Choroid plexus epithelial cell (primary cell): ENCODE data around the gene IFT122.

Experiments
- DNase-seq: peaks from one replicate; pipeline ENCODE4 v3.0.0-alpha.2; 2010; ENCODE audit warnings: low read depth
- H3K4me3 ChIP-seq: 2 replicates; pipeline ENCODE4 v1.5.1; 2011; ENCODE audit warnings: low read depth, mild to moderate bottlenecking, control low read depth, low read length, moderate library complexity
- TF ChIP-seq, protein P1 (sequence below): conservative IDR thresholded peaks from 2 replicates; pipeline ENCODE4 v1.5.1; 2011; ENCODE audit warnings: low read depth, mild to moderate bottlenecking, control low read depth, inconsistent platforms, low read length, moderate library complexity

IFT122 gene

DNA sequence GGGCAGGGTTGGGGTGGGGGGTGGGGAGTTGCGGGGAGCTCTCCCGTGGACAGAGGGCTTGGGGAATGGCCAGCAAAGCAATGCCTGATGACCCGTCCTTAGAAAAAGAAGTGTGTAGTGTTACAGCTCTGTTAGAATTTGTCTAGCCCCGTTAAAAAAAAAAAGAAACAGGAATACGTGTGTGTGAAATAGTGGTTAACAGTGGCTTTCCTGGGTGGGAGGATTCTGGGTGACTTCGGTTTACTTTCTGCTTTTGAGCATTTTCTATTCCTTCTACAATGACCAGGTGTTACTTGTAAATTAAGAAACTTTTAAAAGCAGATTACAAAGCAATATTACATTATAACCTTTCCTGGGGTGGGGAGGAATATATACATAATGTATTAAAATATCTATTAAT, 127.9 kb downstream of the IFT122 start:
- no peak overlapping the region for H3K4me3 ChIP-seq
- DNase-seq, result no peak
- TF ChIP-seq, protein P1, sequence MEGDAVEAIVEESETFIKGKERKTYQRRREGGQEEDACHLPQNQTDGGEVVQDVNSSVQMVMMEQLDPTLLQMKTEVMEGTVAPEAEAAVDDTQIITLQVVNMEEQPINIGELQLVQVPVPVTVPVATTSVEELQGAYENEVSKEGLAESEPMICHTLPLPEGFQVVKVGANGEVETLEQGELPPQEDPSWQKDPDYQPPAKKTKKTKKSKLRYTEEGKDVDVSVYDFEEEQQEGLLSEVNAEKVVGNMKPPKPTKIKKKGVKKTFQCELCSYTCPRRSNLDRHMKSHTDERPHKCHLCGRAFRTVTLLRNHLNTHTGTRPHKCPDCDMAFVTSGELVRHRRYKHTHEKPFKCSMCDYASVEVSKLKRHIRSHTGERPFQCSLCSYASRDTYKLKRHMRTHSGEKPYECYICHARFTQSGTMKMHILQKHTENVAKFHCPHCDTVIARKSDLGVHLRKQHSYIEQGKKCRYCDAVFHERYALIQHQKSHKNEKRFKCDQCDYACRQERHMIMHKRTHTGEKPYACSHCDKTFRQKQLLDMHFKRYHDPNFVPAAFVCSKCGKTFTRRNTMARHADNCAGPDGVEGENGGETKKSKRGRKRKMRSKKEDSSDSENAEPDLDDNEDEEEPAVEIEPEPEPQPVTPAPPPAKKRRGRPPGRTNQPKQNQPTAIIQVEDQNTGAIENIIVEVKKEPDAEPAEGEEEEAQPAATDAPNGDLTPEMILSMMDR, result no peak

DNA sequence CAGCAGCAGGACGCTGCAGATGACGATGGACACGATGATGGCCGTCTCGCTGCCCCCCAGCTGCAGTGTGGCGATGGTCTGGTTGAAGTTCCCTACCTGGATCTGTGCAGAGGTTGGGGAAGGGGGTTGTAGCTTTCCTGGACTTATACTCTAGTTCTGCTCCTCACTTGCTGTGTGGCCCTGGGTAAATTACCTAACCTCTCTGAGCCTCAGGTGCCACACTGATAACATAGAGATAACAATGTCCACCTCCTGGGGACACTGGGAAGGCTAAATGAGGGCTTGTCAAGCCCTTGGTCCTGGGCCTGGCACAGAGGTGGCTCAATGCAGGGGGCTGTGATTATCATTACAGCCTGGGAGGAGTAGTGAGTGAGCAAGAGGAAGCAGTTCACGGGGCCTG, 129.8 kb downstream of the IFT122 start:
- TF ChIP-seq, protein P1, result no peak
- no peak overlapping the region for H3K4me3 ChIP-seq
- no peak for DNase-seq
